ENCODE data around the gene LRRTM4. TPM values are rescaled to one million over a fixed set of nuclear protein-coding genes. Genes with fewer than 3 reads are reported as not detected.
A peak's percentile ranks its signal among the peaks of the same experiment; 100 is the strongest.

Gene LRRTM4
- total RNA-seq, 1 experiment from 2014 or later: 12.0 TPM

GRCh38 chr2:76953733-76954347, 568.3 kb downstream of the LRRTM4 start:
- no peaks in the 10 kb centered on the region for H3K79me2 ChIP-seq (ENCODE audit: insufficient read depth, low read length)
- no peaks in the 10 kb centered on the region; a peak in 1 of 7 replicates for H3K36me3 Mint-ChIP-seq (ENCODE audit: insufficient read depth in 1 of 3, low read depth in 3 of 3)
- H2BK15ac ChIP-seq (ENCODE audit: low read depth, low read length): no peak overlapping the region
- no peaks in the 10 kb centered on the region for H4K20me1 ChIP-seq (ENCODE audit: control insufficient read depth, insufficient read depth, insufficient read length)
- H3K4me1 Mint-ChIP-seq: peaks cover 18 to 27% of the 10 kb centered on the region in 2 experiments
- H3K4ac ChIP-seq (ENCODE audit: low read depth, low read length): no peak overlapping the region
- H3K9ac ChIP-seq (ENCODE audit: extremely low read depth, insufficient read length, low read length): no peak overlapping the region
- no peaks in the 10 kb centered on the region for H3K27me3 ChIP-seq (ENCODE audit: insufficient read depth, low read length)
- H3K9me3 Mint-ChIP-seq: no peaks in the 10 kb centered on the region
- no peaks in the 10 kb centered on the region for H3K23me2 ChIP-seq (ENCODE audit: insufficient read length, low read depth, low read length, poor library complexity, severe bottlenecking)
- H3K56ac ChIP-seq (ENCODE audit: insufficient read length, low read depth, low read length): no peak overlapping the region
- DNase-seq: peak; percentile 70
- H4K8ac ChIP-seq (replicated peaks; ENCODE audit: insufficient read length, low read depth, low read length): no peak overlapping the region
- no peak overlapping the region for H4K5ac ChIP-seq (ENCODE audit: insufficient read length, low read depth, low read length)
- no peak overlapping the region for H2BK12ac ChIP-seq (ENCODE audit: insufficient read length, low read depth, low read length)
- H2BK20ac ChIP-seq (ENCODE audit: low read depth, low read length, poor library complexity, severe bottlenecking): no peak overlapping the region
- H3K23ac ChIP-seq (ENCODE audit: insufficient read length, low read depth, low read length): no peak overlapping the region
- no peak overlapping the region for H3K4me2 ChIP-seq (ENCODE audit: insufficient read depth, insufficient read length, low read length)
- H3K27ac Mint-ChIP-seq: no peak overlapping the region
- no peak overlapping the region for H3K27ac ChIP-seq (ENCODE audit: insufficient read length, low read depth, low read length)
- WGBS (ENCODE audit: extremely low coverage, insufficient read length, low lambda C conversion rate): no CpG with 5 or more reads among the region's 3 CpGs
- no peak overlapping the region for H2BK120ac ChIP-seq (ENCODE audit: low read depth, low read length, poor library complexity, severe bottlenecking)
- no peak overlapping the region for H2AFZ ChIP-seq (ENCODE audit: low read length)
- no peak overlapping the region for H3K4me3 Mint-ChIP-seq
- H3T11ph ChIP-seq (ENCODE audit: low read length): no peak overlapping the region
- H4K91ac ChIP-seq (ENCODE audit: insufficient read length, low read depth, low read length): no peak overlapping the region
- no peak overlapping the region for H2BK5ac ChIP-seq (ENCODE audit: insufficient read length, low read length)
- H3K27me3 Mint-ChIP-seq (ENCODE audit: low read depth): no peaks in the 10 kb centered on the region
- H3K4me1 ChIP-seq (ENCODE audit: insufficient read depth, low read length): no peaks in the 10 kb centered on the region
- no peaks in the 10 kb centered on the region for H3K9me3 ChIP-seq (ENCODE audit: control insufficient read depth, low read depth, low read length)
- H2AK5ac ChIP-seq (ENCODE audit: insufficient read length, low read length): no peak overlapping the region
- H3K14ac ChIP-seq (ENCODE audit: insufficient read depth, low read length): no peak overlapping the region
- TF ChIP-seq, protein P1, sequence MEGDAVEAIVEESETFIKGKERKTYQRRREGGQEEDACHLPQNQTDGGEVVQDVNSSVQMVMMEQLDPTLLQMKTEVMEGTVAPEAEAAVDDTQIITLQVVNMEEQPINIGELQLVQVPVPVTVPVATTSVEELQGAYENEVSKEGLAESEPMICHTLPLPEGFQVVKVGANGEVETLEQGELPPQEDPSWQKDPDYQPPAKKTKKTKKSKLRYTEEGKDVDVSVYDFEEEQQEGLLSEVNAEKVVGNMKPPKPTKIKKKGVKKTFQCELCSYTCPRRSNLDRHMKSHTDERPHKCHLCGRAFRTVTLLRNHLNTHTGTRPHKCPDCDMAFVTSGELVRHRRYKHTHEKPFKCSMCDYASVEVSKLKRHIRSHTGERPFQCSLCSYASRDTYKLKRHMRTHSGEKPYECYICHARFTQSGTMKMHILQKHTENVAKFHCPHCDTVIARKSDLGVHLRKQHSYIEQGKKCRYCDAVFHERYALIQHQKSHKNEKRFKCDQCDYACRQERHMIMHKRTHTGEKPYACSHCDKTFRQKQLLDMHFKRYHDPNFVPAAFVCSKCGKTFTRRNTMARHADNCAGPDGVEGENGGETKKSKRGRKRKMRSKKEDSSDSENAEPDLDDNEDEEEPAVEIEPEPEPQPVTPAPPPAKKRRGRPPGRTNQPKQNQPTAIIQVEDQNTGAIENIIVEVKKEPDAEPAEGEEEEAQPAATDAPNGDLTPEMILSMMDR (conservative IDR thresholded peaks at IDR 0.05): peak; percentile 91
- no peak overlapping the region for H3K18ac ChIP-seq (ENCODE audit: insufficient read length, low read depth, low read length)
- H3K79me1 ChIP-seq (ENCODE audit: insufficient read depth, low read depth, low read length, poor library complexity, severe bottlenecking): no peaks in the 10 kb centered on the region
